Thyroid gland (tissue), 4 donors: ENCODE results near the gene TCL1A.

Experiments
- POLR2A ChIP-seq, 2 donors: fragments of 450-650 bp; IDR thresholded peaks; one replicate each; pipeline ENCODE4 v1.6.1; 2017; ENCODE audit warnings: antibody characterized with exemption in 2 of 2, mild to moderate bottlenecking in 2 of 2, moderate library complexity in 1 of 2
- TF ChIP-seq, protein P1 (sequence below), 6 experiments: fragments of 200-600 bp in 3 of 6; fragments of 450-650 bp in 3 of 6; sonication (generic) in 3 of 6; IDR thresholded peaks; one replicate each; pipeline ENCODE4 v1.5.1; 2016 to 2019; ENCODE audit warnings: antibody characterized with exemption in 6 of 6, mild to moderate bottlenecking in 2 of 6, inconsistent platforms in 1 of 6, moderate library complexity in 1 of 6

DNA sequence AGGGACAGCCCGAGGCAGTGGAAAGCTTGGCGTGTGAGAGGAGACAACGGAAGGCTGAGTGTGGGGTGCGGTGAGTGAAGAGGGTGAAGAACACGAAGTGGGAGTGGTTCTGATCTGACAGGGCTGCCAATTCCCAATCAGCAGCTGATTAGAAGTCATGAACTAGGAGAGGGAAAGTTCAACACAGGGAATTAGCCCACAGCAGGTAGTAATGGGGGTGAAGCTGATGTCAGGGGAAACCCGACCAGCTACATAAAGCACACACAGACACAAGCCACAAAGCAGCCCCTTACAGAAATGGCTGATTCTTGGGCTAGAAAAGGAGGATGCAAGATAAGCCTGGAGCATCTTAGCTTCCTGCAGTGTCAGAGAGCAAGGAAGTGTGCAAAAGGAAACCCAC lies 47.5 kb upstream of the TCL1A start:
- TF ChIP-seq, protein P1, sequence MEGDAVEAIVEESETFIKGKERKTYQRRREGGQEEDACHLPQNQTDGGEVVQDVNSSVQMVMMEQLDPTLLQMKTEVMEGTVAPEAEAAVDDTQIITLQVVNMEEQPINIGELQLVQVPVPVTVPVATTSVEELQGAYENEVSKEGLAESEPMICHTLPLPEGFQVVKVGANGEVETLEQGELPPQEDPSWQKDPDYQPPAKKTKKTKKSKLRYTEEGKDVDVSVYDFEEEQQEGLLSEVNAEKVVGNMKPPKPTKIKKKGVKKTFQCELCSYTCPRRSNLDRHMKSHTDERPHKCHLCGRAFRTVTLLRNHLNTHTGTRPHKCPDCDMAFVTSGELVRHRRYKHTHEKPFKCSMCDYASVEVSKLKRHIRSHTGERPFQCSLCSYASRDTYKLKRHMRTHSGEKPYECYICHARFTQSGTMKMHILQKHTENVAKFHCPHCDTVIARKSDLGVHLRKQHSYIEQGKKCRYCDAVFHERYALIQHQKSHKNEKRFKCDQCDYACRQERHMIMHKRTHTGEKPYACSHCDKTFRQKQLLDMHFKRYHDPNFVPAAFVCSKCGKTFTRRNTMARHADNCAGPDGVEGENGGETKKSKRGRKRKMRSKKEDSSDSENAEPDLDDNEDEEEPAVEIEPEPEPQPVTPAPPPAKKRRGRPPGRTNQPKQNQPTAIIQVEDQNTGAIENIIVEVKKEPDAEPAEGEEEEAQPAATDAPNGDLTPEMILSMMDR (IDR thresholded peaks at IDR 0.05): no peak
- no peak for TF ChIP-seq POLR2A (IDR thresholded peaks at IDR 0.05)
